HL-60 (cell line): ENCODE data around the gene EPB41.

Source experiments
- DNase-seq, 2 experiments: peaks; one replicate each; pipeline ENCODE4 v3.0.0-alpha.2; 2010 to 2020; ENCODE audit warnings: low read depth in 1 of 2, low spot score in 1 of 2
- H3K27ac ChIP-seq: fragments of 250-450 bp; sonication (Bioruptor Pico); replicated peaks from 2 replicates; pipeline ENCODE4 v1.5.1; 2020; ENCODE audit warnings: mild to moderate bottlenecking, moderate library complexity
- H3K27me3 ChIP-seq: fragments of 250-450 bp; sonication (Bioruptor Pico); 2 replicates; pipeline ENCODE4 v1.5.1; 2021; ENCODE audit warnings: mild to moderate bottlenecking, moderate library complexity; ENCODE audit not compliant: insufficient read depth, poor library complexity, severe bottlenecking
- H3K4me3 ChIP-seq: replicated peaks from 2 replicates; pipeline ENCODE4 v1.5.1; 2011; ENCODE audit warnings: mild to moderate bottlenecking, control low read depth, low read length; ENCODE audit not compliant: insufficient read depth
- CTCF ChIP-seq: IDR thresholded peaks from one replicate; pipeline ENCODE4 v1.5.1; 2011; ENCODE audit warnings: low read length, control low read depth, inconsistent platforms; ENCODE audit not compliant: insufficient read depth
- GABPA ChIP-seq: IDR thresholded peaks from 2 replicates; pipeline ENCODE4 v1.6.1; 2012; ENCODE audit warnings: low read depth
- POLR2AphosphoS5 ChIP-seq: IDR thresholded peaks from 2 replicates; pipeline ENCODE4 v1.6.1; 2012; ENCODE audit warnings: low read depth
- REST ChIP-seq: IDR thresholded peaks from 2 replicates; pipeline ENCODE4 v1.6.1; 2012; ENCODE audit warnings: low read depth; ENCODE audit not compliant: insufficient replicate concordance
- SPI1 ChIP-seq: IDR thresholded peaks from 2 replicates; pipeline ENCODE4 v1.6.1; 2012; ENCODE audit warnings: low read depth, mild to moderate bottlenecking, borderline replicate concordance

Gene EPB41

GRCh38 chr1:29152046-29152805, 237.9 kb downstream of the EPB41 start:
- no peak overlapping the region for H3K27ac ChIP-seq
- no peak for DNase-seq
- H3K4me3 ChIP-seq, result no peak overlapping the region
- TF ChIP-seq POLR2AphosphoS5 (no peak), GABPA (no peak), REST (no peak), CTCF (no peak), SPI1 (no peak)
- no peaks in the 10 kb centered on the region for H3K27me3 ChIP-seq

GRCh38 chr1:29156543-29157268, 242.3 kb downstream of the EPB41 start:
- H3K27ac ChIP-seq, result no peak overlapping the region
- TF ChIP-seq CTCF (no peak), POLR2AphosphoS5 (peak; percentile 12; the same call in 1 of the 2 replicates), GABPA (no peak)
- no peak for DNase-seq
- H3K4me3 ChIP-seq, result no peak overlapping the region
- no peaks in the 10 kb centered on the region for H3K27me3 ChIP-seq

- no peak overlapping the region for H3K4me3 ChIP-seq
- no peaks in the 10 kb centered on the region for H3K27me3 ChIP-seq
- DNase-seq, result no peak
- no peak for TF ChIP-seq POLR2AphosphoS5
- no peak for TF ChIP-seq REST
- no peak for TF ChIP-seq CTCF
- TF ChIP-seq GABPA, result no peak
- no peak for TF ChIP-seq SPI1
- H3K27ac ChIP-seq, result no peak overlapping the region
These were observed 242.9 kb downstream of the EPB41 start for GRCh38 chr1:29157269-29157601.
